Measurements from ENCODE around the gene RPL13A. TPM values are rescaled to one million over a fixed set of nuclear protein-coding genes. Genes with fewer than 3 reads are reported as not detected.

Gene RPL13A
- total and polyA plus RNA-seq, 2 donors (not counting 3 experiments of a cell fraction or from before 2014, with no cell fraction given), result 2,291 to 4,148 TPM

- ChIA-PET POLR2A (no interaction called here), CTCF (no interaction called here)
- H3K79me2 ChIP-seq (ENCODE audit: control insufficient read depth, insufficient read depth, low read length), result no peaks in the 10 kb centered on the region
- BruUV-seq (replicated peaks), result no TSS peak
- no peaks in the 10 kb centered on the region for H3K9me1 ChIP-seq (replicated peaks; ENCODE audit: control insufficient read depth, extremely low read depth, insufficient read depth, low read length)
- H3K9ac ChIP-seq (replicated peaks; ENCODE audit: extremely low read depth, insufficient read depth, low read length), result no peak overlapping the region
- no peaks in the 10 kb centered on the region for H3K4me1 ChIP-seq (ENCODE audit: control insufficient read depth, extremely low read depth, insufficient read depth, low read length)
- H3K4me2 ChIP-seq (ENCODE audit: insufficient read depth, low read length), result no peak overlapping the region
- TF ChIP-seq GATA2 (IDR thresholded peaks at IDR 0.05; ENCODE audit: insufficient read depth, insufficient read length, low read depth, low read length), result no peak
- intact Hi-C loops (cut with micrococcal nuclease), result no loop called here
- peaks cover 0 to 12% of the 10 kb centered on the region in 2 experiments for H3K36me3 ChIP-seq (ENCODE audit: control insufficient read depth in 2 of 2, extremely low read depth in 1 of 2, insufficient read depth in 2 of 2, low read length in 2 of 2)
- no peaks in the 10 kb centered on the region for H4K20me1 ChIP-seq (replicated peaks; ENCODE audit: control insufficient read depth, extremely low read depth, insufficient read depth, low read length)
- FAIRE-seq, result no peak
- dilution Hi-C loops (cut with MboI; ENCODE audit: extremely low pct_ligation_motif_present, low sequenced_read_pairs), result no loop called here
- H2AFZ ChIP-seq (ENCODE audit: low read depth, low read length), result no peak overlapping the region
- DNase-seq (ENCODE audit: low read depth, low spot score), result no peak
- no peak overlapping the region for H3K27ac ChIP-seq (ENCODE audit: insufficient read depth, low read depth, low read length)
- no peaks in the 10 kb centered on the region for H3K27me3 ChIP-seq (ENCODE audit: control insufficient read depth in 2 of 2, insufficient read depth in 2 of 2, low read length in 2 of 2)
- no peak overlapping the region for H3K4me3 ChIP-seq (replicated peaks in 1 of 3; ENCODE audit: insufficient read depth in 1 of 3, low read depth in 1 of 3, low read length in 3 of 3)
- H3K9me3 ChIP-seq (replicated peaks; ENCODE audit: control insufficient read depth, insufficient read depth, low read length), result no peaks in the 10 kb centered on the region
These were observed 23.3 kb upstream of the RPL13A start for GRCh38 chr19:49463960-49464740.

- Histone ChIP-seq H3K4me1 (ENCODE audit: control insufficient read depth, extremely low read depth, insufficient read depth, low read length) (no peaks in the 10 kb centered on the region), H2AFZ (ENCODE audit: low read depth, low read length) (no peak overlapping the region), H3K9me3 (replicated peaks; ENCODE audit: control insufficient read depth, insufficient read depth, low read length) (no peaks in the 10 kb centered on the region), H3K9me1 (replicated peaks; ENCODE audit: control insufficient read depth, extremely low read depth, insufficient read depth, low read length) (no peaks in the 10 kb centered on the region), H3K4me2 (ENCODE audit: insufficient read depth, low read length) (no peak overlapping the region), H3K36me3 (ENCODE audit: control insufficient read depth in 2 of 2, extremely low read depth in 1 of 2, insufficient read depth in 2 of 2, low read length in 2 of 2) (peaks cover 0 to 12% of the 10 kb centered on the region in 2 experiments), H3K79me2 (ENCODE audit: control insufficient read depth, insufficient read depth, low read length) (no peaks in the 10 kb centered on the region), H3K27me3 (ENCODE audit: control insufficient read depth in 2 of 2, insufficient read depth in 2 of 2, low read length in 2 of 2) (no peaks in the 10 kb centered on the region), H4K20me1 (replicated peaks; ENCODE audit: control insufficient read depth, extremely low read depth, insufficient read depth, low read length) (no peaks in the 10 kb centered on the region), H3K27ac (ENCODE audit: insufficient read depth, low read depth, low read length) (no peak overlapping the region), H3K9ac (replicated peaks; ENCODE audit: extremely low read depth, insufficient read depth, low read length) (no peak overlapping the region), H3K4me3 (replicated peaks in 1 of 3; ENCODE audit: insufficient read depth in 1 of 3, low read depth in 1 of 3, low read length in 3 of 3) (no peak overlapping the region)
- DNase-seq (ENCODE audit: low read depth, low spot score), result no peak
- CTCF ChIA-PET, result interaction anchor here (2.0 kb wide), 1 partner anchor 11 kb away, joined by 8 read pairs; no protein-coding TSS in a partner anchor
- TF ChIP-seq FOS (IDR thresholded peaks at IDR 0.05; ENCODE audit: borderline replicate concordance, insufficient read depth, low read length) (no peak), POLR2A (IDR thresholded peaks at IDR 0.05; ENCODE audit: low read depth, low read length) (no peak), CTCF (IDR thresholded peaks at IDR 0.05; ENCODE audit: extremely low read depth in 1 of 2, insufficient read depth in 1 of 2, low read depth in 1 of 2, low read length in 2 of 2) (no peak), MYC (IDR thresholded peaks at IDR 0.05; ENCODE audit: low read depth, low read length) (no peak), EZH2 (IDR thresholded peaks at IDR 0.05; ENCODE audit: borderline replicate concordance, low read depth, low read length, severe bottlenecking) (no peak), POLR2AphosphoS5 (IDR thresholded peaks at IDR 0.05; ENCODE audit: insufficient read depth, low read depth, low read length) (no peak), MAX (IDR thresholded peaks at IDR 0.05; ENCODE audit: insufficient read depth, insufficient read length) (no peak), GATA2 (IDR thresholded peaks at IDR 0.05; ENCODE audit: insufficient read depth, insufficient read length, low read depth, low read length) (no peak), JUN (IDR thresholded peaks at IDR 0.05; ENCODE audit: borderline replicate concordance, insufficient read depth, insufficient read length, low read depth) (no peak)
- FAIRE-seq, result no peak
- POLR2A ChIA-PET, result no interaction called here
- intact Hi-C loops (cut with micrococcal nuclease) (no loop called here), dilution Hi-C loops (cut with MboI; ENCODE audit: extremely low pct_ligation_motif_present, low sequenced_read_pairs) (no loop called here)
- BruUV-seq (replicated peaks), result no TSS peak
These were observed 22.0 kb upstream of the RPL13A start for GRCh38 chr19:49465371-49465770.
